ENCODE data around the gene PLAC1. TPM values are rescaled to one million over a fixed set of nuclear protein-coding genes. Genes with fewer than 3 reads are reported as not detected.

Gene PLAC1
- total and polyA plus RNA-seq, 2 experiments from 2014 or later, result 0.93 to 2.9 TPM

DNA sequence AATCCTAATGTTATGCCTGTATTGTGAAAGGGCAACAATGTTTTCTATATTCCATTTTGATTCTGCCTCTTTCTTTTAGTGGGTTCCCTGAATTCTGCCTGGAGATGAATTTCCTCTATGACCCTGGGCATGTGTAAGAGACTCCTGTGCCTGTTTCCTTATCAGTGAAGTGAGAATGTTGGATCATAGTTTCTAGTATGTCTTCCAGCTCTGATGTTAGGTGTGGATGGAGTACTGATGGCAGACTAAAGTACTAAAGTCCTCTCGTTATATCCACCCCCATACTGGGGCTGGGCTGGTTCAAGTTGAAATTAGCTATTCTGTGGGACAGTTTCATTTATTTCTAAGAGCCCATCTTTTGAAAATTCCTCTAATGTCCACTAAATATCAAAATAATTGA lies 29.6 kb downstream of the PLAC1 start:
- Histone ChIP-seq H3K79me2 (no peaks in the 10 kb centered on the region), H3K4me1 (ENCODE audit: insufficient read depth) (peaks cover 4% of the 10 kb centered on the region), H3K27me3 (no peaks in the 10 kb centered on the region), H3K4me3 (no peak overlapping the region), H4K20me1 (ENCODE audit: insufficient read depth, poor library complexity, severe bottlenecking) (no peaks in the 10 kb centered on the region), H3K9me2 (replicated peaks; ENCODE audit: insufficient read depth) (no peaks in the 10 kb centered on the region), H3K9me3 (ENCODE audit: low read depth) (no peaks in the 10 kb centered on the region), H2AFZ (no peak overlapping the region), H3K4me2 (no peak overlapping the region), H3K27ac (no peak overlapping the region), H3K36me3 (replicated peaks; ENCODE audit: insufficient read depth, low read depth) (no peaks in the 10 kb centered on the region)
- no peak for TF ChIP-seq EZH2 (IDR thresholded peaks at IDR 0.05; ENCODE audit: borderline replicate concordance)
- TF ChIP-seq, protein P1, sequence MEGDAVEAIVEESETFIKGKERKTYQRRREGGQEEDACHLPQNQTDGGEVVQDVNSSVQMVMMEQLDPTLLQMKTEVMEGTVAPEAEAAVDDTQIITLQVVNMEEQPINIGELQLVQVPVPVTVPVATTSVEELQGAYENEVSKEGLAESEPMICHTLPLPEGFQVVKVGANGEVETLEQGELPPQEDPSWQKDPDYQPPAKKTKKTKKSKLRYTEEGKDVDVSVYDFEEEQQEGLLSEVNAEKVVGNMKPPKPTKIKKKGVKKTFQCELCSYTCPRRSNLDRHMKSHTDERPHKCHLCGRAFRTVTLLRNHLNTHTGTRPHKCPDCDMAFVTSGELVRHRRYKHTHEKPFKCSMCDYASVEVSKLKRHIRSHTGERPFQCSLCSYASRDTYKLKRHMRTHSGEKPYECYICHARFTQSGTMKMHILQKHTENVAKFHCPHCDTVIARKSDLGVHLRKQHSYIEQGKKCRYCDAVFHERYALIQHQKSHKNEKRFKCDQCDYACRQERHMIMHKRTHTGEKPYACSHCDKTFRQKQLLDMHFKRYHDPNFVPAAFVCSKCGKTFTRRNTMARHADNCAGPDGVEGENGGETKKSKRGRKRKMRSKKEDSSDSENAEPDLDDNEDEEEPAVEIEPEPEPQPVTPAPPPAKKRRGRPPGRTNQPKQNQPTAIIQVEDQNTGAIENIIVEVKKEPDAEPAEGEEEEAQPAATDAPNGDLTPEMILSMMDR (IDR thresholded peaks at IDR 0.05; ENCODE audit: poor library complexity), result no peak
- TF ChIP-seq EZH2phosphoT487 (IDR thresholded peaks at IDR 0.05; ENCODE audit: low read depth, severe bottlenecking, unreplicated experiment), result no peak
- WGBS (ENCODE audit: low lambda C conversion rate, missing lambda C conversion rate), result 52% methylated on average over 1 of the region's 1 CpG
- DNase-seq (ENCODE audit: low spot score), result no peak

DNA sequence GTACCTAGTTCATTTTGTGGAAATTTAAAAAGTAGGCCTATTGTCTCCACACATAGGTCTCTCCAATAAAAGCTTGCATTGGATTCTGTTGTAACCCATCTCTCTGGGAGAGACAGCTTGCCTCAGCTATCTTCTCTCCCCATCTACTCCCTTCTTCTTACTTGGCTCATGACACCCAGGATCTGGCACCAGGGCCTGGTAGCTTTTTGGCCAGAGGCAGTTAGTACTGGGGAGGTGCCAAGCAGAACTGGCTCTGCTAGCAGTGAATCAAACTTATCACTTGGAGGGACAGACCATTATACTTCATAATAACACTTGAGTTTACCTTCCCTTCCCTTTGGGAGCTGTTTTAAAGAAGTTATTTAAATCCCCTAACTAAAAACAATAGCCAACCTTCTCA lies 31.8 kb downstream of the PLAC1 start:
- Histone ChIP-seq H3K4me1 (ENCODE audit: insufficient read depth) (no peaks in the 10 kb centered on the region), H3K9me2 (replicated peaks; ENCODE audit: insufficient read depth) (no peaks in the 10 kb centered on the region), H3K4me3 (no peak overlapping the region), H3K27ac (no peak overlapping the region), H3K36me3 (replicated peaks; ENCODE audit: insufficient read depth, low read depth) (no peaks in the 10 kb centered on the region), H2AFZ (no peak overlapping the region), H4K20me1 (ENCODE audit: insufficient read depth, poor library complexity, severe bottlenecking) (no peaks in the 10 kb centered on the region), H3K79me2 (no peaks in the 10 kb centered on the region), H3K27me3 (no peaks in the 10 kb centered on the region), H3K9me3 (ENCODE audit: low read depth) (no peaks in the 10 kb centered on the region), H3K4me2 (no peak overlapping the region)
- TF ChIP-seq, protein P1 (IDR thresholded peaks at IDR 0.05; ENCODE audit: poor library complexity), result no peak
- DNase-seq (ENCODE audit: low spot score), result no peak

DNA sequence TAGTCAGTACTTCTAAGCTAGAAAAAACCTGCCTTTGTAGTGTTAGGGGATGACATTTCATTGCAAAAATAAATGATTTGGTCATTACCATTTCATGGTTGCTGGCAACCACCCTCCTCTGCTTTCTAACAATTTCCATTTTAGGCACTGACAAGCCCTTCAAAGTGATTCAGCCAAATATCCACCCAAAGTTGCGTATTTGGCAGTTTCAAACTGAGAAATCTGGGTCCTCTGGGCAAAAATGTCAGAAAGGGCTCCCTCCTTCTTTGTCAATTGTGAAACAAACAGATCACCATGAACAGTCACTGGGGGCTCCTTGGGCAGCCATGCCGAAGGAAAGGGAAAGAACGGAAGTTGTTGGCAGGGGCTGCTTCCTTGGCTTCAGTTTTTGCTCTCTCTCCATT lies 33.0 kb downstream of the PLAC1 start:
- 64% methylated on average over 3 of the region's 3 CpGs for WGBS (ENCODE audit: low lambda C conversion rate, missing lambda C conversion rate)
- H3K4me3 ChIP-seq, result no peak overlapping the region
- no peaks in the 10 kb centered on the region for H3K9me2 ChIP-seq (replicated peaks; ENCODE audit: insufficient read depth)
- no peak overlapping the region for H2AFZ ChIP-seq
- no peaks in the 10 kb centered on the region for H4K20me1 ChIP-seq (ENCODE audit: insufficient read depth, poor library complexity, severe bottlenecking)
- DNase-seq (ENCODE audit: low spot score), result no peak
- no peaks in the 10 kb centered on the region for H3K79me2 ChIP-seq
- H3K4me1 ChIP-seq (ENCODE audit: insufficient read depth), result no peaks in the 10 kb centered on the region
- H3K27me3 ChIP-seq, result no peaks in the 10 kb centered on the region
- no peaks in the 10 kb centered on the region for H3K36me3 ChIP-seq (replicated peaks; ENCODE audit: insufficient read depth, low read depth)
- no peak overlapping the region for H3K27ac ChIP-seq
- H3K9me3 ChIP-seq (ENCODE audit: low read depth), result no peaks in the 10 kb centered on the region
- no peak for TF ChIP-seq EZH2 (IDR thresholded peaks at IDR 0.05; ENCODE audit: borderline replicate concordance)
- TF ChIP-seq EZH2phosphoT487 (IDR thresholded peaks at IDR 0.05; ENCODE audit: low read depth, severe bottlenecking, unreplicated experiment), result no peak
- TF ChIP-seq, protein P1 (IDR thresholded peaks at IDR 0.05; ENCODE audit: poor library complexity), result no peak
- H3K4me2 ChIP-seq, result no peak overlapping the region

DNA sequence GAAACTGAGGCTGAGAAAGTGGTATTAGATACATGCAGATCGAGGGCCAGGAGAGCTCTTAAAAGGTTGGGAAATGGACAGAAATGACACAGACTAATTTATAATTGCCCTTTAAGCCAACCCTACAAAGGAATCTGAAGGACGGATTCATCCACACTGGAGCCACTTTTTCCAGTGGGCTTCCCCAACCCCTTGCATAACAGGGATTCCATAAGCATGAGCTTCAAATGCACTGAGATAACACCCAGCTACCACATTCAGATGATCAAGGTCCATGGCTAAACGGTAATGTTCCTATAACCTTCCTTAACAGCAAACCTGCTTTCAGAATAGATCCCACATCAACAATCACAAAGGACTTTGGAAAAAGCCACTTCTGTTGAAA lies 34.2 kb downstream of the PLAC1 start:
- Histone ChIP-seq H3K27ac (no peak overlapping the region), H4K20me1 (ENCODE audit: insufficient read depth, poor library complexity, severe bottlenecking) (no peaks in the 10 kb centered on the region), H3K79me2 (no peaks in the 10 kb centered on the region), H3K4me1 (ENCODE audit: insufficient read depth) (no peaks in the 10 kb centered on the region), H3K9me3 (ENCODE audit: low read depth) (no peaks in the 10 kb centered on the region), H2AFZ (no peak overlapping the region), H3K36me3 (replicated peaks; ENCODE audit: insufficient read depth, low read depth) (no peaks in the 10 kb centered on the region), H3K4me3 (no peak overlapping the region), H3K9me2 (replicated peaks; ENCODE audit: insufficient read depth) (no peaks in the 10 kb centered on the region), H3K4me2 (no peak overlapping the region), H3K27me3 (no peaks in the 10 kb centered on the region)
- no peak for TF ChIP-seq EZH2phosphoT487 (IDR thresholded peaks at IDR 0.05; ENCODE audit: low read depth, severe bottlenecking, unreplicated experiment)
- TF ChIP-seq EZH2 (IDR thresholded peaks at IDR 0.05; ENCODE audit: borderline replicate concordance), result no peak
- TF ChIP-seq, protein P1 (IDR thresholded peaks at IDR 0.05; ENCODE audit: poor library complexity), result no peak
- 67% methylated on average over 3 of the region's 3 CpGs for WGBS (ENCODE audit: low lambda C conversion rate, missing lambda C conversion rate)
- DNase-seq (ENCODE audit: low spot score), result no peak
